ENCODE data around the gene SKI. TPM values are rescaled to one million over a fixed set of nuclear protein-coding genes. Genes with fewer than 3 reads are reported as not detected.

The SKI gene
- total and polyA plus RNA-seq, 9 of the 15 experiments (the other 6 are each of a cell fraction or from before 2014, with no cell fraction given), result 0.10 to 60.5 (median 4.6) TPM

GRCh38 chr1:2253797-2254480, 25.8 kb downstream of the SKI start:
- no peak for TF ChIP-seq ZNF175 (CRISPR knock-in tag; IDR thresholded peaks at IDR 0.05; ENCODE audit: low read depth)
- peak; percentile 79; the same call in 1 of the 2 replicates for TF ChIP-seq ZBTB9 (CRISPR knock-in tag; IDR thresholded peaks at IDR 0.05)
- Histone ChIP-seq H3K9me1 (ENCODE audit: control insufficient read depth, insufficient read depth, low read length) (peaks cover 9% of the 10 kb centered on the region), H3K4me1 (replicated peaks in 1 of 2; ENCODE audit: control insufficient read depth in 2 of 2, insufficient read depth in 2 of 2, low read length in 2 of 2) (peaks cover 10 to 58% of the 10 kb centered on the region in 2 experiments; a peak in 4 of 5 replicates), H3K36me3 (ENCODE audit: control insufficient read depth, insufficient read depth, low read length) (peaks cover 10% of the 10 kb centered on the region; the same call in 2 of the 3 replicates), H4K20me1 (replicated peaks; ENCODE audit: control insufficient read depth, insufficient read depth, low read length) (peaks cover 7% of the 10 kb centered on the region), H3K79me2 (ENCODE audit: control insufficient read depth, insufficient read depth, low read length) (peaks cover 96% of the 10 kb centered on the region), H3K9me3 (replicated peaks; ENCODE audit: control insufficient read depth, insufficient read depth, low read depth, low read length) (peaks cover 14% of the 10 kb centered on the region), H3K27me3 (ENCODE audit: control insufficient read depth in 2 of 2, insufficient read depth in 2 of 2, low read length in 2 of 2) (no peaks in the 10 kb centered on the region), H2AFZ (ENCODE audit: low read depth, low read length) (no peak overlapping the region), H3K27ac (ENCODE audit: extremely low read depth, low read depth, low read length) (no peak overlapping the region), H3K4me3 (no peak overlapping the region), H3K9ac (ENCODE audit: insufficient read depth in 1 of 2, low read depth in 2 of 2, low read length in 2 of 2) (no peak overlapping the region), H3K4me2 (ENCODE audit: insufficient read depth, low read length) (no peak overlapping the region)
- ATAC-seq, result no peak
- no peak for DNase-seq (ENCODE audit: extremely low read depth in 1 of 4, low spot score in 3 of 4)
- no peak for FAIRE-seq
- ChIA-PET CTCF (ENCODE audit: low intra/inter-chr PET ratio) (no interaction called here), POLR2A (no interaction called here)
- 96% methylated on average over 23 of the region's 23 CpGs for WGBS (ENCODE audit: insufficient coverage, low coverage, missing lambda C conversion rate)
- no TSS peak for BruUV-seq (replicated peaks)
- in situ Hi-C loops (cut with MboI) (no loop called here), intact Hi-C loops (cut with micrococcal nuclease) (no loop called here)

- DNase-seq (ENCODE audit: extremely low read depth in 1 of 4, low spot score in 3 of 4), result no peak
- POLR2A ChIA-PET, result interaction anchor here (0.9 to 1.9 kb wide), 5 partner anchors 21 to 52 kb away, joined by 3 to 6 read pairs (median 4); no protein-coding TSS in a partner anchor
- Histone ChIP-seq H3K4me2 (ENCODE audit: insufficient read depth, low read length) (peak overlapping the region; percentile 16; the same call in 1 of the 2 replicates), H3K4me3 (no peak overlapping the region), H3K9me1 (ENCODE audit: control insufficient read depth, insufficient read depth, low read length) (peaks cover 7% of the 10 kb centered on the region), H3K27ac (ENCODE audit: extremely low read depth, low read depth, low read length) (peak overlapping the region; percentile 85), H3K79me2 (ENCODE audit: control insufficient read depth, insufficient read depth, low read length) (peaks cover 97% of the 10 kb centered on the region), H3K36me3 (ENCODE audit: control insufficient read depth, insufficient read depth, low read length) (peaks cover 10% of the 10 kb centered on the region; the same call in 2 of the 3 replicates), H3K27me3 (ENCODE audit: control insufficient read depth in 2 of 2, insufficient read depth in 2 of 2, low read length in 2 of 2) (no peaks in the 10 kb centered on the region), H3K9ac (ENCODE audit: insufficient read depth in 1 of 2, low read depth in 2 of 2, low read length in 2 of 2) (peak overlapping the region in 1 of 2 experiments; percentile 8; a peak in 1 of 4 replicates), H3K4me1 (replicated peaks in 1 of 2; ENCODE audit: control insufficient read depth in 2 of 2, insufficient read depth in 2 of 2, low read length in 2 of 2) (peaks cover 10 to 55% of the 10 kb centered on the region in 2 experiments; a peak in 4 of 5 replicates), H4K20me1 (replicated peaks; ENCODE audit: control insufficient read depth, insufficient read depth, low read length) (peaks cover 15% of the 10 kb centered on the region), H3K9me3 (replicated peaks; ENCODE audit: control insufficient read depth, insufficient read depth, low read depth, low read length) (peaks cover 14% of the 10 kb centered on the region), H2AFZ (ENCODE audit: low read depth, low read length) (no peak overlapping the region)
- BruUV-seq (replicated peaks), result no TSS peak
- no peak for ATAC-seq
- in situ Hi-C loops (cut with MboI), result no loop called here
- CTCF ChIA-PET (ENCODE audit: low intra/inter-chr PET ratio), result no interaction called here
- 94% methylated on average over 6 of the region's 6 CpGs for WGBS (ENCODE audit: insufficient coverage, low coverage, missing lambda C conversion rate)
- intact Hi-C loops (cut with micrococcal nuclease), result no loop called here
- FAIRE-seq, result no peak
- TF ChIP-seq PHB2 (IDR thresholded peaks at IDR 0.05; ENCODE audit: low read depth) (no peak), FIP1L1 (IDR thresholded peaks at IDR 0.05; ENCODE audit: low read depth, low read length, poor library complexity, severe bottlenecking) (no peak), ZNF398 (CRISPR knock-in tag; IDR thresholded peaks at IDR 0.05) (no peak), ETV6 (IDR thresholded peaks at IDR 0.05; ENCODE audit: borderline replicate concordance in 1 of 2, low read depth in 2 of 2, low read length in 1 of 2) (peak in 1 of 2 experiments; percentile 32; a peak in 1 of 4 replicates), ETV6 (CRISPR knock-in tag; IDR thresholded peaks at IDR 0.05; ENCODE audit: borderline replicate concordance) (no peak), E4F1 (CRISPR knock-in tag; IDR thresholded peaks at IDR 0.05; ENCODE audit: borderline replicate concordance) (no peak)
These were observed 26.9 kb downstream of the SKI start for GRCh38 chr1:2255047-2255419.

All from K562 (cell line).